Fibroblast of mammary gland (primary cell): ENCODE data around the gene ANXA3.

ENCODE experiments used
- DNase-seq: peaks from one replicate; pipeline ENCODE4 v3.0.0-alpha.2; 2010; ENCODE audit warnings: low read depth
- H3K4me3 ChIP-seq: 2 replicates; pipeline ENCODE4 v1.5.1; 2011; ENCODE audit warnings: low read depth, mild to moderate bottlenecking, low read length, moderate library complexity; ENCODE audit not compliant: control insufficient read depth
- CTCF ChIP-seq: conservative IDR thresholded peaks from 2 replicates; pipeline ENCODE4 v1.5.1; 2011; ENCODE audit warnings: low read depth, low read length, inconsistent platforms; ENCODE audit not compliant: control insufficient read depth, insufficient read depth

The ANXA3 gene

GRCh38 chr4:78570117-78570516, 18.5 kb downstream of the ANXA3 start:
- no peak for DNase-seq
- H3K4me3 ChIP-seq, result no peak overlapping the region
- TF ChIP-seq CTCF, result no peak

- no peak overlapping the region for H3K4me3 ChIP-seq
- DNase-seq, result no peak
- TF ChIP-seq CTCF, result no peak
Measured at GRCh38 chr4:78571804-78572203, 20.2 kb downstream of the ANXA3 start.

GRCh38 chr4:78578674-78579425, 27.3 kb downstream of the ANXA3 start:
- TF ChIP-seq CTCF, result no peak
- DNase-seq, result no peak
- no peak overlapping the region for H3K4me3 ChIP-seq

- DNase-seq, result no peak
- no peak for TF ChIP-seq CTCF
- no peak overlapping the region for H3K4me3 ChIP-seq
Measured at GRCh38 chr4:78581618-78582017, 30.0 kb downstream of the ANXA3 start.

GRCh38 chr4:78584863-78585547, 33.4 kb downstream of the ANXA3 start:
- no peak for TF ChIP-seq CTCF
- H3K4me3 ChIP-seq, result no peak overlapping the region
- peak; percentile 27 for DNase-seq

GRCh38 chr4:78585633-78586032, 34.1 kb downstream of the ANXA3 start:
- TF ChIP-seq CTCF, result no peak
- no peak overlapping the region for H3K4me3 ChIP-seq
- DNase-seq, result peak; percentile 29
